HEK293 (cell line): Measurements from ENCODE around the gene INTS6.

Experiments
- SCRT1 ChIP-seq: fragments of 450-650 bp; formaldehyde crosslinking; IDR thresholded peaks from 2 replicates; pipeline ENCODE4 v1.5.1; 2016; ENCODE audit warnings: missing biosample characterization, missing genetic modification characterization, borderline replicate concordance
- TF ChIP-seq, protein P1 (sequence below): fragments of 450-650 bp; formaldehyde crosslinking; IDR thresholded peaks from 2 replicates; pipeline ENCODE4 v1.5.1; 2016; ENCODE audit warnings: missing biosample characterization, missing genetic modification characterization

DNA sequence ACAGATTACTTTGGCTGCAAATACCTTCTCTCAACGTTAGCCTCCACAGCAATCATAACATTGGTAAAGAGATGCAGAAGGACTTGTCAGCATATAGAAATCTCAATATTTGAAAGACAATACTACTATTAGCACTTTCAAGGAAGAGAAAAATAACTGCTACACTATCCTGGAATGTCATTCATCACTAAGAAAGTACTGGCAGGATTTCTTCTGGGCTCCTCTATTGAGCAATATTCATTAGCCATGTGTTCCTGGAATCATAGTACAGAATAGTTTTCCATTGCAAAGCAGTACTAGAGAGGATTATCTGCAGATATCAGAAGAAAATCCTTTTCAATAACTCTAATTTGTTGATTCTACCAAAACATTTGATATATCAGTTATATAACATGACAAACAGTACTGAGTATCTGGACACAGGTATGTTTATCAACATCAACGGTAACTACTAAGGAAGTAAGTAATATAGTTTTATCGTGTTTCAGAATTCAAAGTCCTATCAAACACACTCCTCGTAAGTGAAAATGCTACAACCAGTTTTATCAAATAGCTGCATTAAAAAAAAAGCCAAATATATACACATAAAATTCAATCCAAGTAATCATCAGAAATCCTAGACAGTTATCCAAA lies 27.3 kb downstream of the INTS6 start:
- no peak for TF ChIP-seq SCRT1
- TF ChIP-seq, protein P1, sequence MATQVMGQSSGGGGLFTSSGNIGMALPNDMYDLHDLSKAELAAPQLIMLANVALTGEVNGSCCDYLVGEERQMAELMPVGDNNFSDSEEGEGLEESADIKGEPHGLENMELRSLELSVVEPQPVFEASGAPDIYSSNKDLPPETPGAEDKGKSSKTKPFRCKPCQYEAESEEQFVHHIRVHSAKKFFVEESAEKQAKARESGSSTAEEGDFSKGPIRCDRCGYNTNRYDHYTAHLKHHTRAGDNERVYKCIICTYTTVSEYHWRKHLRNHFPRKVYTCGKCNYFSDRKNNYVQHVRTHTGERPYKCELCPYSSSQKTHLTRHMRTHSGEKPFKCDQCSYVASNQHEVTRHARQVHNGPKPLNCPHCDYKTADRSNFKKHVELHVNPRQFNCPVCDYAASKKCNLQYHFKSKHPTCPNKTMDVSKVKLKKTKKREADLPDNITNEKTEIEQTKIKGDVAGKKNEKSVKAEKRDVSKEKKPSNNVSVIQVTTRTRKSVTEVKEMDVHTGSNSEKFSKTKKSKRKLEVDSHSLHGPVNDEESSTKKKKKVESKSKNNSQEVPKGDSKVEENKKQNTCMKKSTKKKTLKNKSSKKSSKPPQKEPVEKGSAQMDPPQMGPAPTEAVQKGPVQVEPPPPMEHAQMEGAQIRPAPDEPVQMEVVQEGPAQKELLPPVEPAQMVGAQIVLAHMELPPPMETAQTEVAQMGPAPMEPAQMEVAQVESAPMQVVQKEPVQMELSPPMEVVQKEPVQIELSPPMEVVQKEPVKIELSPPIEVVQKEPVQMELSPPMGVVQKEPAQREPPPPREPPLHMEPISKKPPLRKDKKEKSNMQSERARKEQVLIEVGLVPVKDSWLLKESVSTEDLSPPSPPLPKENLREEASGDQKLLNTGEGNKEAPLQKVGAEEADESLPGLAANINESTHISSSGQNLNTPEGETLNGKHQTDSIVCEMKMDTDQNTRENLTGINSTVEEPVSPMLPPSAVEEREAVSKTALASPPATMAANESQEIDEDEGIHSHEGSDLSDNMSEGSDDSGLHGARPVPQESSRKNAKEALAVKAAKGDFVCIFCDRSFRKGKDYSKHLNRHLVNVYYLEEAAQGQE (tag by site-specific recombination), result no peak
